Measurements from ENCODE around the gene RAB25.

- TF ChIP-seq CTCF (IDR thresholded peaks at IDR 0.05) (no peak), POLR2A (IDR thresholded peaks at IDR 0.05) (no peak)
These were observed 19.9 kb downstream of the RAB25 start for GRCh38 chr1:156080863-156081179.

Data from thyroid gland (tissue), 4 donors.